Motor neuron (in vitro differentiated cells): Measurements from ENCODE around the gene F2RL3. TPM values are rescaled to one million over a fixed set of nuclear protein-coding genes. Genes with fewer than 3 reads are reported as not detected.

Experiments used
- ATAC-seq, 8 experiments: fragments of 200-7000 bp; cut with Tn5 transposase; replicated peaks in 6 of 8; 2 replicates each; pipeline ENCODE4 v1.8.0; 2021; ENCODE audit warnings: mild to moderate bottlenecking in 8 of 8, moderate library complexity in 8 of 8
- H3K27ac ChIP-seq, 2 donors: fragments of 250-450 bp; sonication (Bioruptor Pico); 2 replicates each; pipeline ENCODE4 v1.9.0; 2021; ENCODE audit warnings: antibody characterized with exemption in 2 of 2, mild to moderate bottlenecking in 2 of 2, moderate library complexity in 1 of 2
- H3K4me1 ChIP-seq, 2 donors: fragments of 250-450 bp; sonication (Bioruptor Pico); replicated peaks in 1 of 2; 2 replicates each; pipeline ENCODE4 v1.6.1; 2021; ENCODE audit warnings: antibody characterized with exemption in 2 of 2, mild to moderate bottlenecking in 2 of 2, moderate library complexity in 1 of 2
- H3K4me3 ChIP-seq, 5 donors: fragments of 250-450 bp; sonication (Bioruptor Pico); 2 replicates each; pipeline ENCODE4 v1.9.0; 2021; ENCODE audit warnings: antibody characterized with exemption in 5 of 5, mild to moderate bottlenecking in 5 of 5, moderate library complexity in 4 of 5
- WGBS, 10 experiments: fragments of 450-650 bp; shearing (Covaris generic); methylation state at CpG; one replicate each; pipeline ENCODE4 v1.0.0; 2022; 5-methylcytosine and 5-hydroxymethylcytosine counted together
- in situ Hi-C, 9 experiments: fragments of 400-800 bp; cut with MboI; loops; one replicate each; pipeline ENCODE4 v1.15.0; 2021; ENCODE audit warnings: low sequenced_read_pairs in 9 of 9, low pct_unique_long_range_greater_than_20kb in 2 of 9; ENCODE audit not compliant: unreplicated experiment in 9 of 9
- total RNA-seq, 8 experiments: library from RNA; unstranded; fragments of 300-600 nt; gene quantifications; 2 replicates each; pipeline versions ENCODE4 v1.2.3 to v1.2.4, GENCODE V29; 2022

The F2RL3 gene
- total RNA-seq, 8 experiments from 2014 or later, result 0.05 to 0.36 (median 0.14) TPM; not detected in 1

- 80 to 100% (median 92%) methylated on average over 2 to 6 of the region's 55 CpGs; no CpG with 5 or more reads in 6 of the 10 experiments for WGBS, 10 experiments
- in situ Hi-C loops, result no loop called here
- Histone ChIP-seq H3K4me3 (no peak overlapping the region), H3K27ac (no peak overlapping the region), H3K4me1 (no peaks in the 10 kb centered on the region)
- ATAC-seq, result peak in 5 of 8 experiments; percentile 15 to 35 (median 28)
Observed at GRCh38 chr19:16878181-16878965, 10.4 kb upstream of the F2RL3 start.

DNA sequence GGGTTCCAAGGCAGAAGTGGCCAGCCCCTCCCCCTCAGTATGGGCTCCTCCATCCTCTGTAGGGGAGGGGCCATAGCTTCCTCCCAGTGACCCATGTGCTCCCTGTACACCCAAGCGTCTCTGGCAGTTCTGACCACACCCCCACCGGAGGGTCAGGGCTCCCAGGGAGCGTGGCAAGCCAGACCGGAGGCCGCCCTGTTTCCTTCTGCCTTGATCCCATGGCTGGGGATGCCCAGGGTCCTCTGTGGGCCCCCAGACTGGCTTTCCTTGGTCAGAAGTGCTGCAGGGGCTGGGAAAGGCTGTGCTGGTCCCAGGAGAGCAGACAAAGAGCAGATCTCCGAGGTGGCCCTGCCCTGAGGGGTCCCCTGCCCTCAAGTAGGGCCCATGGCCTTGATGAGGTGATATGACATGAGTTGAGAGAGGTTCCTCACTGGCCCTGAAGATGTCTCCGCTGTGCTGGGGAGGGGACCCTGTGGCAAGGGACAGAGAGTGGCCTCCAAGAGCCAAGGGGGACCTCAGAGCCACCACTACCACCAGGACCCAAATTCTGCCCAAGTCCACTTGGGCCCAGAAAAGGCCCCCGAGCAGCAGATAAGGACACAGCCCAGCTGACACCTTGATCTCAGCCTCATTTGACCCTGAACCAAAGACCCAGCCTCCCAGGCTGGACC, 7.8 kb upstream of the F2RL3 start:
- no peaks in the 10 kb centered on the region for H3K4me1 ChIP-seq
- WGBS, 10 experiments, result 82% methylated on average over 2 of the region's 8 CpGs; no CpG with 5 or more reads in 9 of the 10 experiments
- H3K4me3 ChIP-seq, result no peak overlapping the region
- ATAC-seq, result no peak
- in situ Hi-C loops, result no loop called here
- H3K27ac ChIP-seq, result no peak overlapping the region

GRCh38 chr19:16882146-16882545, 6.7 kb upstream of the F2RL3 start:
- H3K4me3 ChIP-seq, result no peak overlapping the region
- ATAC-seq, result no peak
- 40 to 100% (median 95%) methylated on average over 1 to 3 of the region's 3 CpGs; no CpG with 5 or more reads in 1 of the 10 experiments for WGBS, 10 experiments
- in situ Hi-C loops, result no loop called here
- no peak overlapping the region for H3K27ac ChIP-seq
- H3K4me1 ChIP-seq, result peaks cover 4% of the 10 kb centered on the region in 2 donors

GRCh38 chr19:16883522-16883921, 5.3 kb upstream of the F2RL3 start:
- Histone ChIP-seq H3K4me3 (no peak overlapping the region), H3K4me1 (peaks cover 8 to 10% of the 10 kb centered on the region in 2 donors), H3K27ac (no peak overlapping the region)
- WGBS, 10 experiments, result 40 to 83% (median 80%) methylated on average over 1 to 2 of the region's 3 CpGs; no CpG with 5 or more reads in 5 of the 10 experiments
- ATAC-seq, result peak in 2 of 8 experiments; percentile 73 to 78
- in situ Hi-C loops, result no loop called here

DNA sequence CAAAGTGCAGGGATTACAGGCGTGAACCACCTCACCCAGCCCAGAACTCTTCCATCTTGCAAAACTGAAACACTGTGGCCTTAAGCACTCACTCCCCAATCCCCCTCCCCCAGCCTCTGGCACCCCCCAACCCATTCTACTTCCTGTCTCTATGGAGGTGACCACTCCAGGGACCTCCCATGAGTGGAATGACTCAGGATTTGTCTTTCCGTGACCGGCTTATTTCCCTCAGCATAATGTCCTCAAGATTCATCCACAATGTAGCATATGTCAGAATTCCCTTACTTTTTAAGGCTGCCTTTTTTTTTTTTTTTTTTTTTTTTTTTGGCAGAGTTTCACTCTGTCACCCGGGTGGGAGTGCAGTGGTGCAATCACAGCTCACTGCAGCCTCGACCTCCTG, 3.6 kb upstream of the F2RL3 start:
- 0 to 86% (median 73%) methylated on average over 1 to 4 of the region's 5 CpGs; no CpG with 5 or more reads in 6 of the 10 experiments for WGBS, 10 experiments

DNA sequence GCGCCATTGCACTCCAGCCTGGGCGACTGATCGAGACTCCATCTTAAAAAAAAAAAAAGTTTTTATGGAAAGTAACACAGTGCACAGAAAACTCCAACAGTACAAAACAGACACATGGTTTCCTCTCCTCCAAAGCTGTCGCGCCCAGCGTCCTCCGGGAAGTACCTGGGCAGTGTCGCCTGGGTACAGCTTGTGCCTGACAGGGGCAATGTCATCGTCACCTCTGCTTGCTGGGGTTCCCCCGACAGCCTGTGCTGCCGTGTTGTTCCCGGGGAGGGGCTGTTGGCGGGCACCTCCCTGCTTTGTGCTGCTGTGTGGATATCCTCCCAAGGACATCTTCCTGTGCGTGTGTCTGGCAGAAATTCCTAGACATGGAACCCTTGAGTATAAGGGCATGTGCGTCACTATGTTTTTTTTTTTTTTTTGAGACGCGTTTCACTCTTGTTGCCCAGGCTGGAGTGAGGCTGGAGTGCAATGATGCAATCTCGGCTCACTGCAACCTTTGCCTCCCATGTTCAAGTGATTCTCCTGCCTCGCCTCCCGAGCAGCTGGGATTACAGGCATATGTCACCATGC, 2.4 kb upstream of the F2RL3 start:
- no peak overlapping the region for H3K4me3 ChIP-seq
- H3K4me1 ChIP-seq, result peaks cover 8 to 10% of the 10 kb centered on the region in 2 donors
- WGBS, 10 experiments, result 0 to 94% (median 69%) methylated on average over 2 to 12 of the region's 20 CpGs; no CpG with 5 or more reads in 2 of the 10 experiments
- ATAC-seq, result peak; percentile 32 to 86 (median 50)
- peak overlapping the region; percentile 9 to 52 for H3K27ac ChIP-seq
- in situ Hi-C loops, result no loop called here

More for the DNA sequence above, 3.6 kb upstream of the F2RL3 start:
- ATAC-seq, result no peak
- Histone ChIP-seq H3K4me1 (peaks cover 8 to 10% of the 10 kb centered on the region in 2 donors), H3K4me3 (no peak overlapping the region), H3K27ac (no peak overlapping the region)
- in situ Hi-C loops, result no loop called here

DNA sequence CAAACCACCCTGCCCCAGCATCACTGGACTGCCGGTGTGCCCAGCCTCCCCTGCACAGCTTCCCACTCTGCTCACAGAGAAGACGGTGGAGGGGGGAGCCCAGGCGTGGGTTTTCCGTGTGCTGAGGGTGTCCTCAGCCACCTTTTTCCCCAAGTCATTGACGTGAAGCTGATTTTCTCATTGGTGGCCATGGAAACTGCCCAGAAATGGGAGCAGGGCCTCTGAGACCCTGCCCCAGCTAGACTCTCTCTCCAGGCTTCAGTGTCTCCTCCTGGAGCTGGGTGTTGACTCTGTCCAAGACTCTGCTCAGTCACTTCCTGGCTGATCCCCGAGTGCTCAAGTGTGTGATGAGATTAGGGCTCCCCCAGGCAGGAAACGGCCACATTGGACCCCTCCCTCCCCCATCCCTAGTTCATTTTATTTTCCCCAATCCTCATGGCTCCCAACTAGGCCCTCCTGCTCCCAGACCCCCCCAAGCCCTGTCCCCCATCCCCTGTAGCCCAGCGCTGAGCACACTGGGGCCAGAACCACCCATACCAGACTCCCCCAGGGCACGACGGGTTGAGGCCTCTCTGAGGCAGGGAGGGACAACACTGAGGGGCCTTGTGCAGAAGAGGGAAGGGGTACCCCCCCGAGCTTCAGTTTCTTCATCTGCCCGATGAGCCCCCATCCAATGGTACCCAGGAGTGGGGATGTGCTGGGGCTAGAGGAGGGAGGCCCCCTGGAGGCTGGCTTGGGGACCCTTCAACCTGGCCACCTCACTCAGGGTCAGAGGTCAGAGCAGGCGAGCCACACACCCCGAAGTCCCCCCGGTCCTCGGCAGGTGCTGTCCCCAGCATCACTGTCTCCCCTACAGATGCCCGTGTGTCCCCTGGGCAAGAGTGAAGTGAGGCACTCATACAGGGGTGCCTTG, 1.2 kb upstream of the F2RL3 start:
- in situ Hi-C loops, result no loop called here
- Histone ChIP-seq H3K27ac (no peak overlapping the region), H3K4me1 (peaks cover 8 to 10% of the 10 kb centered on the region in 2 donors), H3K4me3 (no peak overlapping the region)
- 33 to 100% (median 80%) methylated on average over 1 to 4 of the region's 17 CpGs; no CpG with 5 or more reads in 4 of the 10 experiments for WGBS, 10 experiments
- ATAC-seq, result peak in 4 of 8 experiments; percentile 24 to 57 (median 35)

GRCh38 chr19:16889366-16889882, 625 bp downstream of the F2RL3 start:
- WGBS, 10 experiments, result 100% methylated on average over 1 of the region's 22 CpGs; no CpG with 5 or more reads in 9 of the 10 experiments

DNA sequence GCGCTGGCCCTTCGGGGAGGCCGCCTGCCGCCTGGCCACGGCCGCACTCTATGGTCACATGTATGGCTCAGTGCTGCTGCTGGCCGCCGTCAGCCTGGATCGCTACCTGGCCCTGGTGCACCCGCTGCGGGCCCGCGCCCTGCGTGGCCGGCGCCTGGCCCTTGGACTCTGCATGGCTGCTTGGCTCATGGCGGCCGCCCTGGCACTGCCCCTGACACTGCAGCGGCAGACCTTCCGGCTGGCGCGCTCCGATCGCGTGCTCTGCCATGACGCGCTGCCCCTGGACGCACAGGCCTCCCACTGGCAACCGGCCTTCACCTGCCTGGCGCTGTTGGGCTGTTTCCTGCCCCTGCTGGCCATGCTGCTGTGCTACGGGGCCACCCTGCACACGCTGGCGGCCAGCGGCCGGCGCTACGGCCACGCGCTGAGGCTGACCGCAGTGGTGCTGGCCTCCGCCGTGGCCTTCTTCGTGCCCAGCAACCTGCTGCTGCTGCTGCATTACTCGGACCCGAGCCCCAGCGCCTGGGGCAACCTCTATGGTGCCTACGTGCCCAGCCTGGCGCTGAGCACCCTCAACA, 1.2 kb downstream of the F2RL3 start:
- Histone ChIP-seq H3K4me1 (peaks cover 16 to 18% of the 10 kb centered on the region in 2 donors), H3K27ac (no peak overlapping the region), H3K4me3 (no peak overlapping the region)
- WGBS, 10 experiments, result 100% methylated on average over 4 of the region's 48 CpGs; no CpG with 5 or more reads in 9 of the 10 experiments
- in situ Hi-C loops, result no loop called here
- ATAC-seq, result no peak

More at GRCh38 chr19:16889366-16889882, 625 bp downstream of the F2RL3 start:
- in situ Hi-C loops, result no loop called here
- no peak overlapping the region for H3K27ac ChIP-seq
- peak in 1 of 8 experiments; percentile 13 for ATAC-seq
- peaks cover 16 to 18% of the 10 kb centered on the region in 2 donors for H3K4me1 ChIP-seq
- H3K4me3 ChIP-seq, result no peak overlapping the region

GRCh38 chr19:16890461-16891184, 1.8 kb downstream of the F2RL3 start:
- Histone ChIP-seq H3K4me1 (peaks cover 18 to 20% of the 10 kb centered on the region in 2 donors), H3K4me3 (no peak overlapping the region), H3K27ac (no peak overlapping the region)
- no peak for ATAC-seq
- WGBS, 10 experiments, result 43 to 100% (median 80%) methylated on average over 1 to 12 of the region's 24 CpGs; no CpG with 5 or more reads in 3 of the 10 experiments
- in situ Hi-C loops, result no loop called here

GRCh38 chr19:16891696-16892382, 3.0 kb downstream of the F2RL3 start:
- Histone ChIP-seq H3K4me3 (no peak overlapping the region), H3K27ac (no peak overlapping the region), H3K4me1 (peaks cover 15 to 18% of the 10 kb centered on the region in 2 donors)
- ATAC-seq, result no peak
- in situ Hi-C loops, result no loop called here
- 74 to 93% (median 90%) methylated on average over 2 to 7 of the region's 12 CpGs; no CpG with 5 or more reads in 5 of the 10 experiments for WGBS, 10 experiments
